Measurements from ENCODE around the gene MAPK1.

DNA sequence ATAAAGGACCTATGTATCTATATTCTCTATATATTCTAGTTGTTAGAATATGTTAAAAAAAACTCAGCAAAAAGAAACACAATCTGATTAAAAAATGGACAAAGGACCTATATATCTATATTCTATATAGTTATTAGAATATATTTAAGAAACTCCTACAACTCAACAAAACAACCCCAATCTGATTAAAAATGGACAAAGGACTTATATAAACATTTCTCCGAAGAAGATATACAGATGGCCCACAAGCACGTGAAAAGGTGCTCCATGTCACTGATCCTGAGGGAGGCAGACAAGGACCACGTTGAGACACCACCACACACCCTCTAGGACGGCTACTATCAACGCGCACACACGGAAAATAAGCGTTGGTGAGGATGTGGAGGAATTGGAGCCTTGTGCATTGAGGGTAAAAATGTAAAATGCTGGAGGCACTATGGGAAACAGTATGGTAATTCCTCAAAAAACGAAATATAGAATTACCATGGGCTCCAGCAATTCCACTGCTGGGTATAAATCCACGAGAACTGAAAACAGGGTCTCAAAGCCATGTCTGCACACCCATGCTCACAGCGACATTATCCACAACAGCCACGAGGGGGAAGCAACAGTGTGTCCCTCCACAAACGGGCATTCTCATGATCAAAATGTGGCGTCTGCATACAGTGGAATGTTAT lies 154.6 kb downstream of the MAPK1 start:
- TF ChIP-seq ZNF274 (IDR thresholded peaks at IDR 0.05; ENCODE audit: low read depth, low read length), result no peak
- no peak for TF ChIP-seq YY1 (IDR thresholded peaks at IDR 0.05; ENCODE audit: insufficient read depth, insufficient read length)
